Gastroesophageal sphincter (tissue), 3 donors: ENCODE data around the gene RNF187.

Experiments
- CTCF ChIP-seq, 4 experiments: fragments of 200-600 bp in 2 of 4; fragments of 450-650 bp in 2 of 4; sonication (generic) in 1 of 4; IDR thresholded peaks; one replicate each; pipeline ENCODE4 v1.5.1; 2017 to 2019; ENCODE audit warnings: antibody characterized with exemption in 4 of 4, mild to moderate bottlenecking in 2 of 4, moderate library complexity in 2 of 4
- EP300 ChIP-seq: sonication (generic); formaldehyde crosslinking; IDR thresholded peaks from one replicate; pipeline ENCODE4 v1.6.1; 2017; ENCODE audit warnings: antibody characterized with exemption, mild to moderate bottlenecking
- POLR2A ChIP-seq, 2 donors: fragments of 450-650 bp; IDR thresholded peaks; one replicate each; pipeline ENCODE4 v1.6.1; 2017; ENCODE audit warnings: antibody characterized with exemption in 2 of 2, mild to moderate bottlenecking in 2 of 2, moderate library complexity in 1 of 2
- POLR2AphosphoS5 ChIP-seq: sonication (generic); formaldehyde crosslinking; IDR thresholded peaks from one replicate; pipeline ENCODE4 v1.6.1; 2017; ENCODE audit warnings: antibody characterized with exemption

- peak; percentile 30 to 51 for TF ChIP-seq POLR2A (IDR thresholded peaks at IDR 0.05)
- TF ChIP-seq CTCF (IDR thresholded peaks at IDR 0.05): no peak
- TF ChIP-seq POLR2AphosphoS5: peak; percentile 41
- TF ChIP-seq EP300: no peak
Measured at GRCh38 chr1:228486596-228487335, 416 bp upstream of the RNF187 start.
